PC-3 (cell line): ENCODE data around the gene SLC25A41.

Source experiments
- EZH2 ChIP-seq: fragments of 300-600 bp; sonication (generic); IDR thresholded peaks from one replicate; pipeline ENCODE4 v1.6.1; 2017; ENCODE audit warnings: antibody characterized with exemption, mild to moderate bottlenecking, low read length; ENCODE audit not compliant: unreplicated experiment
- TF ChIP-seq, protein P1 (sequence below): fragments of 300-600 bp; sonication (generic); conservative IDR thresholded peaks from 2 replicates; pipeline ENCODE4 v1.5.1; 2017; ENCODE audit warnings: antibody characterized with exemption, low read depth, mild to moderate bottlenecking, low read length

DNA sequence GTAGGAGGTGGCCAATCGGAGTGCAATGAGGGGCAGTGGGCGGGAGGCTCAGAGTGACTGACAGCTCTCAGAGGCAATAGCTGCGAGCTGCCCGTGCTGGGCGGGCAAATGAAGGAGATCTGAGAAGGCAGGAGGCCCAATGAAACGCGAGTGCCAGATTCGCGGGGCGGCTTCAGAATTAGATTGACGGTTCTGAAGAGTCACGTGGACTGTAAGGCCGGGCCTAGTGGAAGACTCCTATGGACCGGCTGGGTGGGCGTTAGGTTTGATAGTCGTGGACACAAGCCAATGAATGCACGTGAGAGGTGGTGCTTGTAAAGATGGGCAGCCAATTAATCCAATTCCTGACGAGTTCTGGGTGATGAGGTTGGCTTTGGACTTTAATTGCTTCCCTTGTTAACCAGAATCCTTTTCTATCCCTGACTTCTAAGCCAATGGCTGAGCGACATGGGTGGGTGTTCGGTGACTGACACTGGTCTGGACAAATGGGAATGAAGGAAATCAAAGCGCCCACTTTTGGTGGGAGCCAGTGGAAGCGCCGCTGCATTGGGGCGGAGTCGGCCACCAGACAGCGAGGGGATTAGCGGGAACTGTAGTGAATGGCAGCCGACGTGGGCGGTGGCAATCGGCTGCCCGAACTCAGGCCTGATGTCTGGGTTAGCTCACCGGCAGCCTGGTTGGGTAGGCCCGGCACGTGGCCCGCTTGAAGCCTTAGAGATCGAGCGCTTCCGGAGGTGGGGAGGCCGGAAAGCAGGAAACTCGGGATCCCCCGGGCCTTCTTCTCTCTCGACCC, 8.4 kb downstream of the SLC25A41 start:
- TF ChIP-seq, protein P1, sequence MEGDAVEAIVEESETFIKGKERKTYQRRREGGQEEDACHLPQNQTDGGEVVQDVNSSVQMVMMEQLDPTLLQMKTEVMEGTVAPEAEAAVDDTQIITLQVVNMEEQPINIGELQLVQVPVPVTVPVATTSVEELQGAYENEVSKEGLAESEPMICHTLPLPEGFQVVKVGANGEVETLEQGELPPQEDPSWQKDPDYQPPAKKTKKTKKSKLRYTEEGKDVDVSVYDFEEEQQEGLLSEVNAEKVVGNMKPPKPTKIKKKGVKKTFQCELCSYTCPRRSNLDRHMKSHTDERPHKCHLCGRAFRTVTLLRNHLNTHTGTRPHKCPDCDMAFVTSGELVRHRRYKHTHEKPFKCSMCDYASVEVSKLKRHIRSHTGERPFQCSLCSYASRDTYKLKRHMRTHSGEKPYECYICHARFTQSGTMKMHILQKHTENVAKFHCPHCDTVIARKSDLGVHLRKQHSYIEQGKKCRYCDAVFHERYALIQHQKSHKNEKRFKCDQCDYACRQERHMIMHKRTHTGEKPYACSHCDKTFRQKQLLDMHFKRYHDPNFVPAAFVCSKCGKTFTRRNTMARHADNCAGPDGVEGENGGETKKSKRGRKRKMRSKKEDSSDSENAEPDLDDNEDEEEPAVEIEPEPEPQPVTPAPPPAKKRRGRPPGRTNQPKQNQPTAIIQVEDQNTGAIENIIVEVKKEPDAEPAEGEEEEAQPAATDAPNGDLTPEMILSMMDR: no peak
- TF ChIP-seq EZH2: no peak
